ENCODE data around the gene TAC4. TPM values are rescaled to one million over a fixed set of nuclear protein-coding genes. Genes with fewer than 3 reads are reported as not detected.

The TAC4 gene
- total and polyA plus RNA-seq, 2 donors (not counting 1 experiment from before 2014, with no cell fraction given): not detected

DNA sequence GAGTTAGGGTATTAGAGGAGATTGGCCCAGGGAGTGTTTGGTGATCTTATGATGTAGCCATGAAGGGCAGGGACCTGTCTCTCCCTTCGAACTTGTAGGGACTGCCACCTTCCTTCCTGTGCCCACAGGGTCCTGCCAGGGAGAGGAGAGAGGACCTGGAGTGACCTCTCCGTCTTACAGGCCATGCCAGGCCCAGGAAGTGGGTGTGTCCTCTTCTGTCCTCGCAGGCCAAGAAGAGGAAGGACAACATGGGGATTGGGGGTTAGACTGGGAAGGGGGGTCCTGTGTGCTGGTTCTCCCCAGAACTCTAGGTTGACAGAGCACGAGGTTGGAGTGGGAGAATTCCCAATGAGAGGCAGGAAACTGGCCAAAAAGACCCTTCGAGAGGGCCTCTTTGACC lies 43.4 kb upstream of the TAC4 start:
- H3K9me3 ChIP-seq (ENCODE audit: control extremely low read depth in 1 of 3, control insufficient read depth in 2 of 3, insufficient read depth in 1 of 3, low read length in 2 of 3): no peaks in the 10 kb centered on the region
- H3K27me3 Mint-ChIP-seq: peaks cover 61% of the 10 kb centered on the region
- ChIA-PET CTCF (no interaction called here), POLR2A (no interaction called here)
- ATAC-seq (ENCODE audit: low read depth) (no peak), DNase-seq (no peak)
- no peaks in the 10 kb centered on the region for H3K9me3 Mint-ChIP-seq (ENCODE audit: insufficient read depth)
- H3K27ac ChIP-seq (ENCODE audit: low read length in 2 of 2): no peak overlapping the region
- no peaks in the 10 kb centered on the region for H3K4me1 ChIP-seq (ENCODE audit: control insufficient read depth in 2 of 2, insufficient read depth in 2 of 2, low read length in 2 of 2)
- no peak overlapping the region for H3K4me3 Mint-ChIP-seq
- H3K27me3 ChIP-seq (replicated peaks in 1 of 4; ENCODE audit: control extremely low read depth in 1 of 4, control insufficient read depth in 3 of 4, insufficient read depth in 4 of 4, low read length in 3 of 4): peaks cover 0 to 51% (median 11%) of the 10 kb centered on the region in 4 experiments
- H3K9ac ChIP-seq (ENCODE audit: low read length): no peak overlapping the region
- H3K4me1 Mint-ChIP-seq: no peaks in the 10 kb centered on the region
- no peak overlapping the region for H3K4me3 ChIP-seq (ENCODE audit: control extremely low read depth in 1 of 5, extremely low read depth in 1 of 5, insufficient read depth in 1 of 5, low read depth in 2 of 5, low read length in 4 of 5)
- TF ChIP-seq EZH2 (IDR thresholded peaks at IDR 0.05; ENCODE audit: borderline replicate concordance, insufficient read depth, low read depth, low read length, poor library complexity, severe bottlenecking): no peak
- TF ChIP-seq CTCF (IDR thresholded peaks at IDR 0.05): no peak
- no peak overlapping the region for H3K4me2 ChIP-seq (replicated peaks; ENCODE audit: low read depth, low read length, poor library complexity, severe bottlenecking)
- H3K27ac Mint-ChIP-seq: no peak overlapping the region
- no peaks in the 10 kb centered on the region for H3K36me3 ChIP-seq (replicated peaks in 1 of 2; ENCODE audit: control extremely low read depth in 1 of 2, control insufficient read depth in 1 of 2, extremely low read depth in 1 of 2, insufficient read depth in 2 of 2, low read length in 1 of 2)
- H4K20me1 ChIP-seq (ENCODE audit: control insufficient read depth, insufficient read depth, low read length, poor library complexity, severe bottlenecking): no peaks in the 10 kb centered on the region
- no peaks in the 10 kb centered on the region for H3K79me2 ChIP-seq (ENCODE audit: control insufficient read depth, insufficient read depth, low read length)
- 21% methylated on average over 4 of the region's 5 CpGs for WGBS (ENCODE audit: insufficient coverage)
- H2AFZ ChIP-seq (ENCODE audit: insufficient read depth, low read depth, low read length, poor library complexity, severe bottlenecking): no peak overlapping the region
- intact Hi-C loops (cut with micrococcal nuclease): no loop called here

DNA sequence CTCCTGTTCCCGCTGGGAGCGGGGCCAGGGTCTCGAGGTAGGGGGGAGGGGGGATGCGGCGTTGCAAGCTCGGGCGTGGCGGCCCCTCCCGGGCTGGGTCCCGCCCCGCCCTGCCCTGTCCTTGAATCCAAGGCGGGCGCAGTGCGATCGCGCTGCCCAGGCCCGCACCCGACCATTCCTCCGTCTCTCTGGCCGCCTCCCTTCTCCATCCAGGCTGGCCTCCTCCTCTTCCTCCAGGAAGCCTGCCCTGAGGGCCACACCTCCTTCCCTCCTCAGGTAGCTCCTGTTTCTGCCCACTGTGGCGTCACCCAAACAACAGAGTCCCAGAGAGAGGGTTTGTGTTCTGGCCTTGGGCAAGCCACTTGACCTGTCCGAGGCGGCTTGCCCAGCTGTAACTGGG lies 43.0 kb upstream of the TAC4 start:
- no peak overlapping the region for H3K4me3 Mint-ChIP-seq
- WGBS (ENCODE audit: insufficient coverage): 33% methylated on average over 12 of the region's 23 CpGs
- Histone ChIP-seq H3K27me3 (replicated peaks in 1 of 4; ENCODE audit: control extremely low read depth in 1 of 4, control insufficient read depth in 3 of 4, insufficient read depth in 4 of 4, low read length in 3 of 4) (peaks cover 0 to 51% (median 11%) of the 10 kb centered on the region in 4 experiments), H3K79me2 (ENCODE audit: control insufficient read depth, insufficient read depth, low read length) (no peaks in the 10 kb centered on the region), H3K4me2 (replicated peaks; ENCODE audit: low read depth, low read length, poor library complexity, severe bottlenecking) (no peak overlapping the region), H3K4me3 (ENCODE audit: control extremely low read depth in 1 of 5, extremely low read depth in 1 of 5, insufficient read depth in 1 of 5, low read depth in 2 of 5, low read length in 4 of 5) (no peak overlapping the region), H2AFZ (ENCODE audit: insufficient read depth, low read depth, low read length, poor library complexity, severe bottlenecking) (no peak overlapping the region), H4K20me1 (ENCODE audit: control insufficient read depth, insufficient read depth, low read length, poor library complexity, severe bottlenecking) (no peaks in the 10 kb centered on the region), H3K4me1 (ENCODE audit: control insufficient read depth in 2 of 2, insufficient read depth in 2 of 2, low read length in 2 of 2) (no peaks in the 10 kb centered on the region), H3K27ac (ENCODE audit: low read length in 2 of 2) (no peak overlapping the region), H3K9ac (ENCODE audit: low read length) (no peak overlapping the region), H3K9me3 (ENCODE audit: control extremely low read depth in 1 of 3, control insufficient read depth in 2 of 3, insufficient read depth in 1 of 3, low read length in 2 of 3) (no peaks in the 10 kb centered on the region), H3K36me3 (replicated peaks in 1 of 2; ENCODE audit: control extremely low read depth in 1 of 2, control insufficient read depth in 1 of 2, extremely low read depth in 1 of 2, insufficient read depth in 2 of 2, low read length in 1 of 2) (no peaks in the 10 kb centered on the region)
- no peaks in the 10 kb centered on the region for H3K9me3 Mint-ChIP-seq (ENCODE audit: insufficient read depth)
- TF ChIP-seq EZH2 (IDR thresholded peaks at IDR 0.05; ENCODE audit: borderline replicate concordance, insufficient read depth, low read depth, low read length, poor library complexity, severe bottlenecking) (no peak), CTCF (IDR thresholded peaks at IDR 0.05) (no peak)
- POLR2A ChIA-PET: no interaction called here
- DNase-seq: no peak
- H3K27ac Mint-ChIP-seq: no peak overlapping the region
- CTCF ChIA-PET: no interaction called here
- ATAC-seq (ENCODE audit: low read depth): no peak
- intact Hi-C loops (cut with micrococcal nuclease): no loop called here
- peaks cover 60% of the 10 kb centered on the region for H3K27me3 Mint-ChIP-seq
- no peaks in the 10 kb centered on the region for H3K4me1 Mint-ChIP-seq

Measured in B cell (primary cell).